Neural progenitor cell (in vitro differentiated cells): ENCODE measurements around the gene PPIP5K1.

ENCODE experiments used
- CTCF ChIP-seq: fragments of 200-600 bp; sonication (generic); IDR thresholded peaks from 2 replicates; pipeline ENCODE4 v1.5.1; 2017; ENCODE audit warnings: antibody characterized with exemption, mild to moderate bottlenecking
- EZH2 ChIP-seq: fragments of 200-600 bp; sonication (generic); IDR thresholded peaks from 2 replicates; pipeline ENCODE4 v1.6.1; 2017; ENCODE audit warnings: antibody characterized with exemption, mild to moderate bottlenecking, moderate library complexity
- EZH2phosphoT487 ChIP-seq: fragments of 200-600 bp; sonication (generic); IDR thresholded peaks from 2 replicates; pipeline ENCODE4 v1.6.1; 2017; ENCODE audit warnings: antibody characterized with exemption

DNA sequence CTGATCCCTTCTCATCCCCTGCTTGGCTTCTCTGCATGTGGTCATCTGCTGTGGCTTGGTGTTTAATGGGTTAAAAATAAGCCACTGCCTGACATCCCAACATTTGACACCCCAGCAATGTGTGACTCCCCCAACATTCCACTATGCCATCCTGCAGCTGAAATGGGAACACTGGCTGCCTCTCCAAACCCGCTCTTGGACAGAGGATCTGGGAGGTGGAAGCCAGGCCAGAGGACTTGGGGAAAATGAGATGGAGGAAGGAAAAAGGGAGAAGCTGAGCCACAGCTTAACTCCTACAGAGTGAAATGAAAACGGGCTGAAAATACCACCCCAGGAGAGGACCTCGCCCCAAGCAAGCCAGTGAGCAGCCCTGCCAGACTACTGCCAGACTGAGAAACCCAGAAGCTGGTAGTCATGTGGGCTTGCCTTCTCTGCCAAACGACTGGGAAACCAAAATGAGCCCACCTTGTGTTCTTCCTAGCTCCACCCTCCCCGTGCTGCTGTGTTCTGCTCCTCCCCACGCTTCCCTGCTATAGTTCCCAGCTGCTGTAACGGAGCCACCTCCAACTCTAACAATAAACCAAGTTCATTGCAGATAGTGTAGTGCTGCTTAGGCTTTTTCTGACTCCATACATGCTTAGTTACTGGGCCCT, 58.9 kb downstream of the PPIP5K1 start:
- no peak for TF ChIP-seq EZH2
- no peak for TF ChIP-seq CTCF
- no peak for TF ChIP-seq EZH2phosphoT487
